Measurements from ENCODE around the gene TMEM168.

Gene TMEM168, protein sequence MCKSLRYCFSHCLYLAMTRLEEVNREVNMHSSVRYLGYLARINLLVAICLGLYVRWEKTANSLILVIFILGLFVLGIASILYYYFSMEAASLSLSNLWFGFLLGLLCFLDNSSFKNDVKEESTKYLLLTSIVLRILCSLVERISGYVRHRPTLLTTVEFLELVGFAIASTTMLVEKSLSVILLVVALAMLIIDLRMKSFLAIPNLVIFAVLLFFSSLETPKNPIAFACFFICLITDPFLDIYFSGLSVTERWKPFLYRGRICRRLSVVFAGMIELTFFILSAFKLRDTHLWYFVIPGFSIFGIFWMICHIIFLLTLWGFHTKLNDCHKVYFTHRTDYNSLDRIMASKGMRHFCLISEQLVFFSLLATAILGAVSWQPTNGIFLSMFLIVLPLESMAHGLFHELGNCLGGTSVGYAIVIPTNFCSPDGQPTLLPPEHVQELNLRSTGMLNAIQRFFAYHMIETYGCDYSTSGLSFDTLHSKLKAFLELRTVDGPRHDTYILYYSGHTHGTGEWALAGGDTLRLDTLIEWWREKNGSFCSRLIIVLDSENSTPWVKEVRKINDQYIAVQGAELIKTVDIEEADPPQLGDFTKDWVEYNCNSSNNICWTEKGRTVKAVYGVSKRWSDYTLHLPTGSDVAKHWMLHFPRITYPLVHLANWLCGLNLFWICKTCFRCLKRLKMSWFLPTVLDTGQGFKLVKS

DNA sequence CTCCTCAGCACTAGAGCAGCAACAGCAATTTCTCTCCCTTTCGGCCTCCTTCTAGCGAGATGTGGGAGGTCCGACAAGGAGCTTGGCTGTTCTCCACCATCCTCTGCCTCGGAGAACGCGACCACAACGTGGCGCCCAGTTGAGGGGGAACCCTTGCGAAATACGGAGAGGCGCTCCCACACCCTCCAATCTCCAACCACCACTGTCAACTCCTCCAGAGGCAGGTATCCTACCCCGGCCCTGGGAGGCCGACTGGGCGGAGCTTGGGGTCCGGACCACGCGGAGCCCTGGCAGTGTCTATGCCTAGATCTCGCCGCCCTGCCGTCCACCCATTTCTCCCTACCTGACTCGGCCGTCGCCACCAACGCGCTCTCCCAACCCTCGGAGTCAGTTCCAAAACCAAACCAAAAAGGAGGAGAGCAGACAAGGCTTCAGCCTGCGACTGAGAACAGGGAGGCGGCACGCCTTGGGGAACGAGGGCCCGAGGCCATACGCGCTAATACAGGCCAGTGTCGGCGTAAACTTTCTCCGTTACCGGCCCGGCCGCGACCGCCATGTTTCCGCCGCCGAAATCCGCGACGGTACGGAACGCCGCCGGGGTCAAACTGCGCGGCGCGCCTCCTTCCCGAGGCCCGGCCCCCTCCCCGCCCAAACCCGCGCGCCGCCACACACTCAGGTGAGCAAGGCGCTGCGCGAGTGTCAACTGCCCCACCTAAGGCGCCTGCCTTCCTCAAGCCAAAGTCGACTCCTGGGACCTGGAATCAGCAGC lies at the start of gene TMEM168:
Gene TMEM168 (minus strand): TSS at position 577 of the 769 bp plus-strand sequence. CDS start 5,568 bp downstream, outside the sequence.
- TF ChIP-seq GATA2 (IDR thresholded peaks at IDR 0.05; ENCODE audit: low read depth, low read length): peak; percentile 40; the same call in 1 of the 2 replicates
- no peak for TF ChIP-seq GATA3 (IDR thresholded peaks at IDR 0.05; ENCODE audit: low read depth, low read length)

DNA sequence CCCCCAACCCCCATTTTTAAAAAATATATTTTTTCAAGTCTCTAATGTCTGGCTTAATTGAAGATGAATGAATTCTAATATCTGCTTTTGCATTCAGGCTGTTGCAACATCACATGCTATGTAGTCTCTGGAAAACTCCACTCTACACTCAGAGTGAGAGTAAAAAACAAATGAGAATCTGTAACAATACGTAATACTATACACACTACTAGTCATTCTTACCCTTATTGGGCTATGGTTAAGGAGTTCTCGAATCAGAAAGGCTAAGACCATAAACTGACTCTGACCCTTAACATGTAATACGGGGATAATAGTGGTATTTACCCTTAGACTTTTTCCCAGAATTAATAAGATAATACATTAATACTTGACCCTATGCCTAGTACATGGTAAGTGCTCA lies 42.9 kb upstream of the TMEM168 start:
- TF ChIP-seq GATA3 (IDR thresholded peaks at IDR 0.05; ENCODE audit: low read depth, low read length) (no peak), GATA2 (IDR thresholded peaks at IDR 0.05; ENCODE audit: low read depth, low read length) (no peak)

DNA sequence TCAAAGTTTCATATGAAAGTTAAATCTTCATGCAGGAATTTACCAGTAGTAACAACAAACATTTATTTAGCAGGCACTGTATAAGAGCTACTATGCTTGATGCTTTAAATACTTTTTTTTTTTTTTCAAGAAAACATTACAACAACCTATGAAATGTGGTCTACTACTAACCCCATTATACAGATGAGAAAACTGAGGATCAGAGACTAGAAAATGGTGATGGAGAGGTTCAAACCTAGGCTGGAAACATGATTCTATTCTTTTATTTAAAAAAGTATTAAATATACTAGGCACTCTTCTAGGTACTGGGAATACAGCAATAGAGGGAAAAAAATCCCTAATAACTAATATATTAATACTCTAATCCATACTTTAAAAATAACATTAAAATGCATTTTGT lies 40.6 kb upstream of the TMEM168 start:
- TF ChIP-seq GATA2 (IDR thresholded peaks at IDR 0.05; ENCODE audit: low read depth, low read length) (no peak), GATA3 (IDR thresholded peaks at IDR 0.05; ENCODE audit: low read depth, low read length) (no peak)

DNA sequence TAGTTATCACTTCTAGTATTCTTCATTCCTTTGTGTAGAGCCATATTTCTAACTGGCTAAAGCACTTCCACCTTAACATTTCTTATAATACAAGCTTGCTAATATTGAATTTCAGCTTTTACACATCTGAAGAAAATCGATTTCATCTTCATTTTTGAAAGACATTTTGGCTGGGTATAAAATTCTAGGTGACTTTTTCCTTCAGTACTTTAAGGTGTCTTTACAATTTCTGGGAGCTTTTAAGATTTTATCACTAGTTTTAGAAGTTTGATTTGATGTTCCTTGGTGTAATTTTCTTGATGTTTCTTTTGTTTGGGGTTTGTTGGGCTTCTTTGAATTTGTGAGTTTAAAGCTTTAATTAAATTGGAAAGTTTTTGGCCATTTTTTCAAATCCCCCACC lies 38.5 kb upstream of the TMEM168 start:
- TF ChIP-seq GATA2 (IDR thresholded peaks at IDR 0.05; ENCODE audit: low read depth, low read length) (no peak), GATA3 (IDR thresholded peaks at IDR 0.05; ENCODE audit: low read depth, low read length) (no peak)

DNA sequence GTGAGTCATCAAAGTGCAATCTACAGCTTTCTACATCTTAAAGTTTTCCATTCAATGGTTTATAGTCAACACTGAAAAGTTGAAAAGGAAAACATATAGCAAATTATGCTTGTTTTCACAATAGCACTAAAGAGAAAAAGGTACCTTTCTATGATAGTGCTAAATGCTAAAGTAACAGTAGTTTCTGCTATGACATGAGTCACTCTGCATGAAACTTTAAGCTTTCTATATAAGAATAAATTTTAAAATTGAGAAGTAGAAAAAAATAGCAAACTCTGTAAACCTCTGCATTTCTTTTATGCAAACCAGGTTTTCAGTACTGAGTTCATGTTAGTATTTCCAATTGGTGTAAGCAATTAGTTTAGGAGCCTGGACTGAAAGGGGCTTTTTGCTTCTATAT lies 31.2 kb upstream of the TMEM168 start:
- TF ChIP-seq GATA3 (IDR thresholded peaks at IDR 0.05; ENCODE audit: low read depth, low read length): no peak
- no peak for TF ChIP-seq GATA2 (IDR thresholded peaks at IDR 0.05; ENCODE audit: low read depth, low read length)

DNA sequence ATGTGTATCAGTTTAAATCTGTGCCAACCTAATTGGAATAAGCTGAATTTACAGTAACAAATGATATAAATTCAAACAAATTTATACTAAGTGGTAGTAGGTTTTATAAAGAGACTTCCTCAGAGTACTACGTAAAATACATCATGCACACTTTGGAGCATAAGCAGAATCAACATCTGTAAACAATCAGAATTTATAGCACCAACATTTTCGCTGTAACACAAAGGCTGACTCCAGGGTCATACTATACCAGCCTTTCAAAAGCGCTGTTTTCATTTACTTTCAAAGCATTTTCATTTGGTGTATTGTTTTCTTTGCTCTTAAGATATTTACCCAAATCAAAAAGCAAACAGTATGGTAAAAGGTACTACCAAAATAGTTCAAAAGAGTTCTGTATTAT lies 29.3 kb upstream of the TMEM168 start:
- TF ChIP-seq GATA3 (IDR thresholded peaks at IDR 0.05; ENCODE audit: low read depth, low read length): no peak

DNA sequence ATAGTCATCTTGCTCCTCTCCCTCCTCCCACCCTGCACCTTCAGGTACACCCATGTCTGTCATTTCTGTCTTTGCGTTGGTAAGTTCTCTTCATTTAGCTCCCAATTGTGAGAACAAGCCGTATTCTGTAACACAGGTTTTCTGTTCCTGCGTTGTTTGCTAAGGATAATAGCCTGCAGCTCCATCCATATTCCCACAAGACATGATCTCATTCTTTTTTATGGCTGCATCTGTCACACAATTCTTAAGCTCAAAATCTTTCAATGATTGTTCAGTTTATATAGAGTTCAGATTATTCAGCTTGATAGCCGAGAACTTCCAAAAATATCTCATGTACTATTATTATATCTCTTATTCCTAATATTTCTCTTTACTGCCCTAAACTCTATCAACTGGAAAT lies 16.0 kb upstream of the TMEM168 start:
- TF ChIP-seq GATA3 (IDR thresholded peaks at IDR 0.05; ENCODE audit: low read depth, low read length) (no peak), GATA2 (IDR thresholded peaks at IDR 0.05; ENCODE audit: low read depth, low read length) (no peak)

DNA sequence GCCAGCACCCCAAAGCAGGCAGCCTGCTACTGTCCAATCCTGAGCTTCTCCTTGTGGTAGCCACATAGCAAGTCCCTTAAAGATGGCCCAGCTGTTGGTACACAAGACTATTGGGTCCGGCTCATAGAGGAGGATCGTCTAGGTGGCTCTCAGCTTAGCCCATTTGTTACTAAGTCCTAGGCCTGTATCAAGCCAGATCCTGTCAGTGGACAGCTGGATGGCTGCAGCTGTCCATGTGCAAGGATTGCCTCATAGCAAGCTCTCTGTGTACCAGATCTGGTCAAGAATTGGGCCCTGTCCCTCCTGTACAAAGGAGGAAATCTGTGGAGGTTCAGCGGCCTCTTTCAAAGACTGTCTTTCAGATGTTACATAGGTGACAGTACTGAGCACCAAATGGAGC lies 12.2 kb upstream of the TMEM168 start:
- TF ChIP-seq GATA3 (IDR thresholded peaks at IDR 0.05; ENCODE audit: low read depth, low read length): no peak
- TF ChIP-seq GATA2 (IDR thresholded peaks at IDR 0.05; ENCODE audit: low read depth, low read length): no peak

DNA sequence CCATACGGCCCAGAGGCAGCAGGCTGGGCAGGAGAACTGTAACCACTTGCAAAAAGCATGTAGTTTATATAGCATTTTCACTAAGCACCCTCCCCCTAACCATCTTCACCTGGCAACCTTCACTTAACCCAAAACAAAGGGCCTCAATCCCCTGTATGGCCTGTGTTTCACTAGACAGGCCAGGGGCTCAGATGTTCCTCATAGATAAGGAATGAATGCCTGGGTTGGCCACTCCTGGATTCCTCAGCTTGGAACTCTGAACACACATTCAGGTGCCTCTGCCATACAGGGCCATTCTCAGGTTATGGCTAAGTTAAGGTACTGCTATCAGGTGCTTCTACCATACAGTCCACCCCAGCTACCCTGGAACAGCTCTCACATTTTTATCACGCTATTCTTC lies 10.3 kb upstream of the TMEM168 start:
- TF ChIP-seq GATA3 (IDR thresholded peaks at IDR 0.05; ENCODE audit: low read depth, low read length) (no peak), GATA2 (IDR thresholded peaks at IDR 0.05; ENCODE audit: low read depth, low read length) (no peak)

DNA sequence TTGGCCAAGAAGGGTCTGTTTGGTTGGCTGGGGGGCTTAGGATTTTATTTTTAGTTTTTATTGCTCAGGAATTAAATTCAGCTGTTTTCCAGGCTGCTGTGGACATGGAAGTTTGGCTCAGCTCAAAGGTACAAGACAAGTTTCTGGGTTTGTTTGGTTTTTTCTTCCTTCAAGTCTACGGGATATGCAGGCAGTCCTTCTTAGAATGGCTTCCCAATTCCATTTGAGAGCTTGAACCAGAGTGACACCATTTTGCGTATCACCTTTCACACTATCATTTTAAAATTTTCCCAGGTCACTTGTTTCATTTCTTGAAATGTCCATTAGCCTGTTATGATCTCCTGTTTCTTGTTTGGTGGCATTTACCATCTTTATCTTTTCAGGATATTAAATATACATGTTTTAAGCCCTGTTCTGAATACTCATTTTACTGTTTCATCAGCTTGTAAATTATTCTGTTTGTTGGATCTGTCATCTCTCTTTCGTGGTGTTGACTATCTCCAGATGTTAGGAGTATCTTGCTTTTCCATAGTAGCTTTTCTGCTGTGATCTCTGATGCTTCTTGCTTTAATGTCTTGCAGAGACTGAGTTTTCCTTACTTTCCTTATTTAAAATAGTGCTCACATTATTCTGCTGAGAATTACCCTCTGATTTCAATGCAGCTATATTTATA lies 9.4 kb upstream of the TMEM168 start:
- no peak for TF ChIP-seq GATA2 (IDR thresholded peaks at IDR 0.05; ENCODE audit: low read depth, low read length)
- TF ChIP-seq GATA3 (IDR thresholded peaks at IDR 0.05; ENCODE audit: low read depth, low read length): no peak

DNA sequence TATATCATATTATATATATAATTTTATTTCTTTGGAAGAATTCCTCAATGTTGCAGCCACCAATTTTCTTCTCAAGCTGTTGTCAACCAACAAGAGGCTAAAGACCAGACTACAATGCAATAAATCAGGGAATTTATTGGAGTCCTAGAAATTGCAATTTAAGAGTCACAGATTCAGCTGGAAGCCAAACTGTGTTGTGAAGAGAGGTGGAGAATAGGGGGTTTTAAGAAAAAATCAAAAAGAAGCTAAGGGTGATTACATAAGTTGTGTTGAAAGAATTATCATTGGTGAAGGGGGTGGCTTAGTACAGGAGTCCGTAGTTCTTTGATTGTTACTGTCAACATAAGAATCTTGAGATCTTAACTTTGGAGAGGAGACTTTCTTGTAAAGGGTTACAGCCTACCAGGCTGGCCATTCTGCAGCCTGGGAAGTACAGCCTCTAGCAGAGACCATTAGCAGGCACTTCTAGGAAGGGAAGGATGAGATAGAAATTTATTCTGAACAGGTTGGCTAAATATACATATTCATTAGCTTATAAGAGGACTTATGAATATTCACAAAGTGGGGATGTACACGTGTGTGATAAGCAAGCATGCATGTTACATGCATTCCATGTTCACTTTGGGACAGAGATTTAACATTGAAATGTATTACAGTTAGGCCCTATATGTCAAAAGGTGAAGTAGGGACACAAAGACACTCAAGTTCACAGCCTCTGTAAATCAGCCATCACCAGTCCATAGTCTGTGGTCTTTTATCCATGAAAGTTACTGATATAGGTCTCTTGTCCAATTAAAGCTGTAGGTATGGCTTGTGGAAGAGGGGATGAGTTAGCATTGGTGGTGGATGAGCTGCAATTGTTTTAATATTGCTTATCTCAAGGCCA lies 8.3 kb upstream of the TMEM168 start:
- TF ChIP-seq GATA2 (IDR thresholded peaks at IDR 0.05; ENCODE audit: low read depth, low read length) (no peak), GATA3 (IDR thresholded peaks at IDR 0.05; ENCODE audit: low read depth, low read length) (no peak)

DNA sequence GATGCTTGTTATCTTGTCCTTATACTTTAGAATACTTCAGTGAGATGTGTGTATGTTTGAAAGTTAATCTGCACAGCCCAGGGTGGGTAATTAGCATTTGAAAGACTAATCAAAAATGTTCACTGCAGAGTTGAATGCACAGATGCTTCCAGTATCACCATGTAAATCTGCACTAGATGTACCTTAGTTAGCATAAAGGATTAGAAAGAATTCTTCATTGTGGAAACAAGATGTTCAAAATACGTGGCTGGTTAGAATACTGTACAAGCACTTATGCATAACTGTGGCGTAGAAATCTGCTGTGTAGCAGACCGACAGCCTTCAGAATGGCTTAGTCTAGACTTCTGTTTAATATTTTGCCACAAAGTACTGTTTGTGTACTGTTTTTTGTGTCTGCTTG lies 2.2 kb upstream of the TMEM168 start:
- TF ChIP-seq GATA3 (IDR thresholded peaks at IDR 0.05; ENCODE audit: low read depth, low read length): no peak
- no peak for TF ChIP-seq GATA2 (IDR thresholded peaks at IDR 0.05; ENCODE audit: low read depth, low read length)
